Kidney capillary endothelial cell (primary cell): ENCODE results near the gene ADCK2.
"Not testable (repeated sequence)": the region's sequence is repeated elsewhere in the genome, so short reads cannot be mapped to it uniquely, and the experiment has no call there.

Source experiments
- DNase-seq: peaks from one replicate; pipeline ENCODE4 v3.0.0-alpha.2; 2018; ENCODE audit warnings: low spot score

The ADCK2 gene

GRCh38 chr7:140645166-140645900 lies 27.4 kb upstream of the ADCK2 start:
- DNase-seq = no peak

GRCh38 chr7:140646931-140647647 lies 25.7 kb upstream of the ADCK2 start:
- no peak for DNase-seq

GRCh38 chr7:140649556-140650205 lies 23.1 kb upstream of the ADCK2 start:
- DNase-seq = no peak

GRCh38 chr7:140650367-140650766 lies 22.4 kb upstream of the ADCK2 start:
- no peak for DNase-seq

- no peak for DNase-seq
Observed at GRCh38 chr7:140653319-140654108, 19.2 kb upstream of the ADCK2 start.

- DNase-seq = no peak
Observed at GRCh38 chr7:140654109-140654387, 18.7 kb upstream of the ADCK2 start.

- DNase-seq = no peak
Observed at GRCh38 chr7:140654661-140655060, 18.1 kb upstream of the ADCK2 start.

- DNase-seq = no peak
Observed at GRCh38 chr7:140655511-140656408, 17.0 kb upstream of the ADCK2 start.

GRCh38 chr7:140656548-140657515 lies 15.9 kb upstream of the ADCK2 start:
- DNase-seq = no peak

GRCh38 chr7:140657891-140658290 lies 14.9 kb upstream of the ADCK2 start:
- DNase-seq = no peak

- DNase-seq = no peak
Observed at GRCh38 chr7:140659856-140660255, 12.9 kb upstream of the ADCK2 start.

GRCh38 chr7:140661124-140661523 lies 11.6 kb upstream of the ADCK2 start:
- DNase-seq = no peak

- not testable (repeated sequence) for DNase-seq
Observed at GRCh38 chr7:140662938-140663337, 9.8 kb upstream of the ADCK2 start.

- no peak for DNase-seq
Observed at GRCh38 chr7:140667476-140667875, 5.3 kb upstream of the ADCK2 start.

GRCh38 chr7:140668641-140669040 lies 4.1 kb upstream of the ADCK2 start:
- no peak for DNase-seq

- DNase-seq = no peak
Observed at GRCh38 chr7:140669352-140669751, 3.4 kb upstream of the ADCK2 start.

GRCh38 chr7:140669862-140670261 lies 2.9 kb upstream of the ADCK2 start:
- not testable (repeated sequence) for DNase-seq

- DNase-seq = no peak
Observed at GRCh38 chr7:140670343-140670935, 2.3 kb upstream of the ADCK2 start.

- no peak for DNase-seq
Observed at GRCh38 chr7:140671966-140672365, 779 bp upstream of the ADCK2 start.
